Measurements from ENCODE around the gene RRP1B. TPM values are rescaled to one million over a fixed set of nuclear protein-coding genes. Genes with fewer than 3 reads are reported as not detected.

Gene RRP1B
- total and polyA plus RNA-seq, 8 donors: 4.0 to 23.6 (median 10.3) TPM

GRCh38 chr21:43740497-43741156 lies 81.3 kb downstream of the RRP1B start:
- H3K27me3 ChIP-seq: no peaks in the 10 kb centered on the region
- WGBS, 5 donors: 30 to 54% (median 41%) methylated on average over 8 to 25 of the region's 25 CpGs
- intact Hi-C loops (cut with DNase I; ENCODE audit: low total_unique reads): no loop called here
- TF ChIP-seq POLR2A (IDR thresholded peaks at IDR 0.05): no peak
- TF ChIP-seq, protein P1, sequence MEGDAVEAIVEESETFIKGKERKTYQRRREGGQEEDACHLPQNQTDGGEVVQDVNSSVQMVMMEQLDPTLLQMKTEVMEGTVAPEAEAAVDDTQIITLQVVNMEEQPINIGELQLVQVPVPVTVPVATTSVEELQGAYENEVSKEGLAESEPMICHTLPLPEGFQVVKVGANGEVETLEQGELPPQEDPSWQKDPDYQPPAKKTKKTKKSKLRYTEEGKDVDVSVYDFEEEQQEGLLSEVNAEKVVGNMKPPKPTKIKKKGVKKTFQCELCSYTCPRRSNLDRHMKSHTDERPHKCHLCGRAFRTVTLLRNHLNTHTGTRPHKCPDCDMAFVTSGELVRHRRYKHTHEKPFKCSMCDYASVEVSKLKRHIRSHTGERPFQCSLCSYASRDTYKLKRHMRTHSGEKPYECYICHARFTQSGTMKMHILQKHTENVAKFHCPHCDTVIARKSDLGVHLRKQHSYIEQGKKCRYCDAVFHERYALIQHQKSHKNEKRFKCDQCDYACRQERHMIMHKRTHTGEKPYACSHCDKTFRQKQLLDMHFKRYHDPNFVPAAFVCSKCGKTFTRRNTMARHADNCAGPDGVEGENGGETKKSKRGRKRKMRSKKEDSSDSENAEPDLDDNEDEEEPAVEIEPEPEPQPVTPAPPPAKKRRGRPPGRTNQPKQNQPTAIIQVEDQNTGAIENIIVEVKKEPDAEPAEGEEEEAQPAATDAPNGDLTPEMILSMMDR (IDR thresholded peaks at IDR 0.05): no peak
- TF ChIP-seq POLR2AphosphoS5 (IDR thresholded peaks at IDR 0.05): peak in 1 of 3 donors; percentile 14
- no peak for TF ChIP-seq EP300 (IDR thresholded peaks at IDR 0.05)
- H3K4me1 ChIP-seq: peaks cover 0 to 20% (median 10%) of the 10 kb centered on the region in 4 donors
- DNase-seq: peak; percentile 68 to 95
- H3K4me3 ChIP-seq: no peak overlapping the region
- H3K9me3 ChIP-seq: no peaks in the 10 kb centered on the region
- H3K36me3 ChIP-seq: peaks cover 12 to 81% (median 60%) of the 10 kb centered on the region in 4 donors
- peak overlapping the region; percentile 66 to 85 (median 71) for H3K27ac ChIP-seq

DNA sequence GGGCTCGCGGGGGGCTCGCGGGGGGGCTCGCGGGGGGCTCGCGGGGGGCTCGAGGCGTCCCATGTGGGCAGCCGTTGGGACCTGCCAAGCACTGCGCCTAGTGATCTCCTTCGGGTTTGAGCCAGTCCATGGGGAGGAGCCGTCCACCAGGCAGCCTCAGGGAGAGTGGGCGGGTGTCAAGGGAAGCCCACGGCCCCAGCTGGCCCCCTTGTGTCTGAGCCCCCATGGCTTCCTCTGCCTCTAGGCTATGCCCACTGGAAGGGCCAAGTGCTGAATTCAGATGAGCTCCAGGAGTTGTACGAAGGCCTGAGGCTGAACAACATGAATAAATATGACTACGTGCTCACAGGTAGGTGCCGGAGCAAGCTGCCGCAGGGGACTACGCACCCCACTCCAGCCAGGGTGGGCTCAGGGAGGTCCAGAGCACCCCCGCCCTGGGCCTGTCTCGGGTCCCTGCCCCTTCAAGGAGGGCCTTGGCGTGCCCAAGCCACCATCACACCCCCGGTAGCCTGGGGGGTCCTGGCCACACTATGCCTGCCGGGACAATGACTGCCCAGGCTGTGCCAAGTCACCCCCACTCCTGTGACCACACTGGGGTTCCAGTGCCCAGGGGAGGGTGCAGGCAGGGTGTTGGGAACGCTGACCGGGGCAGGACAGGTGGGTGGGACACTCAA lies 82.2 kb downstream of the RRP1B start:
- Histone ChIP-seq H3K4me1 (peaks cover 0 to 20% (median 10%) of the 10 kb centered on the region in 4 donors), H3K9me3 (no peaks in the 10 kb centered on the region), H3K27ac (peak overlapping the region in 1 of 5 donors; percentile 59), H3K4me3 (no peak overlapping the region), H3K36me3 (peaks cover 22 to 81% (median 62%) of the 10 kb centered on the region in 4 donors), H3K27me3 (no peaks in the 10 kb centered on the region)
- intact Hi-C loops (cut with DNase I; ENCODE audit: low total_unique reads): no loop called here
- DNase-seq: peak in 1 of 2 donors; percentile 68
- TF ChIP-seq, protein P1 (IDR thresholded peaks at IDR 0.05): no peak
- TF ChIP-seq POLR2A (IDR thresholded peaks at IDR 0.05): no peak
- TF ChIP-seq EP300 (IDR thresholded peaks at IDR 0.05): no peak
- TF ChIP-seq POLR2AphosphoS5 (IDR thresholded peaks at IDR 0.05): no peak
- 58 to 84% (median 81%) methylated on average over 13 to 22 of the region's 28 CpGs for WGBS, 5 donors

- Histone ChIP-seq H3K9me3 (no peaks in the 10 kb centered on the region), H3K27me3 (no peaks in the 10 kb centered on the region), H3K27ac (no peak overlapping the region), H3K4me3 (no peak overlapping the region), H3K36me3 (peaks cover 36 to 81% (median 72%) of the 10 kb centered on the region in 4 donors), H3K4me1 (peaks cover 0 to 9% (median 6%) of the 10 kb centered on the region in 4 donors)
- TF ChIP-seq EP300 (IDR thresholded peaks at IDR 0.05) (no peak), POLR2A (IDR thresholded peaks at IDR 0.05) (no peak), POLR2AphosphoS5 (IDR thresholded peaks at IDR 0.05) (no peak)
- TF ChIP-seq, protein P1 (IDR thresholded peaks at IDR 0.05): no peak
- 87 to 95% (median 93%) methylated on average over 3 to 8 of the region's 8 CpGs for WGBS, 5 donors
- no peak for DNase-seq
- intact Hi-C loops (cut with DNase I; ENCODE audit: low total_unique reads): no loop called here
Measured at GRCh38 chr21:43743947-43744346, 84.6 kb downstream of the RRP1B start.

DNA sequence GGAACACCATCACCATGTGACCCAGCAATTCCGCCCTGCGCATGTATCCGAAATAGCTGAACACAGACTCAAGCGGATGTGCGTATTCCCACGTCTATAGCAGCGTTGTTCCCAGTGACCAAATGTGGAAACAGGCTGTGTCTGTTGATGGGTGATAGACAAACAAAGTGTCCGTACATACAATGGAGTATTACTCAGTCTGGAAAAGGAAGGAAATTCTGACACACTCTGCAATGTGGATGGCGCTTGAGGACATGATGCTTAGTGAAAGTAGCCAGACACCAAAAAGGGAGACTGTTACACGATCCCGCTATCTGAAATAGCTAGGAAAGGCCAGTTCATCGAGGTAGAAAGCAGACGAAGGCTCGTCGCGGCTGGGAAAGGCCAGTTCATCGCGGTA lies 85.4 kb downstream of the RRP1B start:
- intact Hi-C loops (cut with DNase I; ENCODE audit: low total_unique reads): no loop called here
- WGBS, 5 donors: 94 to 98% (median 97%) methylated on average over 18 of the region's 18 CpGs
- Histone ChIP-seq H3K4me1 (peaks cover 0 to 9% (median 6%) of the 10 kb centered on the region in 4 donors), H3K9me3 (no peaks in the 10 kb centered on the region), H3K27me3 (no peaks in the 10 kb centered on the region), H3K27ac (no peak overlapping the region), H3K4me3 (no peak overlapping the region), H3K36me3 (peaks cover 40 to 86% (median 79%) of the 10 kb centered on the region in 4 donors)
- TF ChIP-seq POLR2AphosphoS5 (IDR thresholded peaks at IDR 0.05) (no peak), POLR2A (IDR thresholded peaks at IDR 0.05) (no peak), EP300 (IDR thresholded peaks at IDR 0.05) (no peak)
- TF ChIP-seq, protein P1 (IDR thresholded peaks at IDR 0.05): no peak
- DNase-seq: no peak

Small RNA genes lying within 50 kb of the gene (small RNA-seq; reads per million reads assigned to genes)
- 0 reads per million in 4 donors for gene MIR6070

Other genes with a start within 250 kb of the RRP1B start
- gene SIK1, start 232.4 kb upstream of the RRP1B start, total RNA-seq: 10 to 100 TPM in 4 of 5 donors, under 1 TPM in 1; 0.43 to 93.4 (median 54.8) TPM
- 1 to 10 TPM; 2.7 to 5.4 (median 3.9) TPM for gene SIK1, start 232.4 kb upstream of the RRP1B start, polyA plus RNA-seq
- 1 to 10 TPM in 1 of 5 donors, under 1 TPM in 1, not detected in 3; 0.58 to 1.5 TPM for gene HSF2BP, start 72 bp upstream of the RRP1B start, total RNA-seq
- gene HSF2BP, start 72 bp upstream of the RRP1B start, polyA plus RNA-seq: under 1 TPM; 0.23 to 0.31 (median 0.25) TPM
- 100 to 1,000 TPM in 1 of 5 donors, 10 to 100 TPM in 4; 41.9 to 139 (median 57.5) TPM for gene PDXK, start 59.6 kb downstream of the RRP1B start, total RNA-seq
- gene PDXK, start 59.6 kb downstream of the RRP1B start, polyA plus RNA-seq: 10 to 100 TPM; 36.7 to 53.1 (median 51.5) TPM
- gene CSTB, start 116.7 kb downstream of the RRP1B start, total RNA-seq: 10 to 100 TPM in 3 of 5 donors, 1 to 10 TPM in 1, under 1 TPM in 1; 0.58 to 36.4 (median 13.0) TPM
- 100 to 1,000 TPM in 1 of 3 donors, 10 to 100 TPM in 2; 82.5 to 403 (median 97.0) TPM for gene CSTB, start 116.7 kb downstream of the RRP1B start, polyA plus RNA-seq
- gene RRP1, start 130.0 kb downstream of the RRP1B start, total RNA-seq: 10 to 100 TPM; 11.9 to 25.6 (median 18.2) TPM
- gene RRP1, start 130.0 kb downstream of the RRP1B start, polyA plus RNA-seq: 10 to 100 TPM; 10.6 to 17.2 (median 15.6) TPM
- gene AGPAT3, start 205.7 kb downstream of the RRP1B start, total RNA-seq: 10 to 100 TPM; 35.0 to 83.1 (median 41.5) TPM
- 10 to 100 TPM in 2 of 3 donors, 1 to 10 TPM in 1; 9.9 to 16.1 (median 10.4) TPM for gene AGPAT3, start 205.7 kb downstream of the RRP1B start, polyA plus RNA-seq

All from stomach (tissue), 9 donors.